Esophagus mucosa (tissue), 1 donor: ENCODE results near the gene VSIG10L2. TPM values are rescaled to one million over a fixed set of nuclear protein-coding genes. Genes with fewer than 3 reads are reported as not detected.

ENCODE experiments used
- ATAC-seq: fragments of 200-7000 bp; cut with Tn5 transposase; one replicate; pipeline ENCODE4 v1.9.1; 2020
- total RNA-seq: library from RNA; stranded (reverse); gene quantifications from one replicate; pipeline ENCODE4 v1.2.4, GENCODE V29; 2023
- donor health status: DM: yes; HTN: yes; CAD: no.

Gene VSIG10L2
- total RNA-seq, 1 donor from 2014 or later = not detected

- no peak for ATAC-seq
Measured at GRCh38 chr11:125930076-125930450, 15.8 kb upstream of the VSIG10L2 start.

- ATAC-seq = no peak
Measured at GRCh38 chr11:125931116-125931515, 14.7 kb upstream of the VSIG10L2 start.

GRCh38 chr11:125931668-125932067 is 14.2 kb upstream of the VSIG10L2 start:
- ATAC-seq = no peak

- ATAC-seq = no peak
Measured at GRCh38 chr11:125932301-125932700, 13.5 kb upstream of the VSIG10L2 start.

- no peak for ATAC-seq
Measured at GRCh38 chr11:125933030-125933813, 12.6 kb upstream of the VSIG10L2 start.

- ATAC-seq = no peak
Measured at GRCh38 chr11:125934473-125934872, 11.4 kb upstream of the VSIG10L2 start.

GRCh38 chr11:125935056-125935455 is 10.8 kb upstream of the VSIG10L2 start:
- no peak for ATAC-seq

- no peak for ATAC-seq
Measured at GRCh38 chr11:125935618-125936199, 10.1 kb upstream of the VSIG10L2 start.

- no peak for ATAC-seq
Measured at GRCh38 chr11:125938418-125938817, 7.4 kb upstream of the VSIG10L2 start.

GRCh38 chr11:125939081-125939521 is 6.7 kb upstream of the VSIG10L2 start:
- no peak for ATAC-seq

GRCh38 chr11:125940145-125940544 is 5.7 kb upstream of the VSIG10L2 start:
- ATAC-seq = no peak

GRCh38 chr11:125941267-125941618 is 4.6 kb upstream of the VSIG10L2 start:
- no peak for ATAC-seq

GRCh38 chr11:125941619-125942611 is 3.9 kb upstream of the VSIG10L2 start:
- ATAC-seq = peak; percentile 74

GRCh38 chr11:125942771-125943428 is 2.9 kb upstream of the VSIG10L2 start:
- no peak for ATAC-seq

GRCh38 chr11:125943661-125944349 is 2.0 kb upstream of the VSIG10L2 start:
- no peak for ATAC-seq

GRCh38 chr11:125944350-125945010 is 1.4 kb upstream of the VSIG10L2 start:
- ATAC-seq = no peak

GRCh38 chr11:125945011-125945796 is 640 bp upstream of the VSIG10L2 start:
- ATAC-seq = no peak

- ATAC-seq = no peak
Measured at GRCh38 chr11:125946712-125947418, 1.0 kb downstream of the VSIG10L2 start.

GRCh38 chr11:125947419-125948277 is 1.8 kb downstream of the VSIG10L2 start:
- ATAC-seq = no peak
